A549 (cell line): ENCODE results near the gene GM2A.

ENCODE experiments used
- CTCF ChIP-seq: fragments of >200 bp; sonication (Bioruptor Twin); formaldehyde crosslinking; IDR thresholded peaks from 3 replicates; pipeline ENCODE4 v1.5.1; 2016
- NPAS2 ChIP-seq: fragments of 250-450 bp; sonication (Bioruptor Pico); IDR thresholded peaks from 2 replicates; pipeline ENCODE4 v1.8.0; 2022; ENCODE audit warnings: mild to moderate bottlenecking, moderate library complexity, borderline replicate concordance
- POLR2A ChIP-seq: IDR thresholded peaks from 2 replicates; pipeline ENCODE4 v1.6.1; 2012; ENCODE audit warnings: mild to moderate bottlenecking, low read length

GRCh38 chr5:151262532-151262931 is 9.5 kb downstream of the GM2A start:
- TF ChIP-seq NPAS2 (CRISPR knock-in tag) = no peak
- no peak for TF ChIP-seq CTCF
- no peak for TF ChIP-seq POLR2A
